Stimulated activated CD4-positive, alpha-beta T cell treated with anti-CD3 and anti-CD28 coated beads, TNF-alpha, amount 100 ng/mL, for 4 hours (primary cell): ENCODE data around the gene PIBF1.

Source experiments
- DNase-seq, 3 experiments: peaks; one replicate each; pipeline ENCODE4 v3.0.0-alpha.2; 2020; ENCODE audit warnings: low read depth in 3 of 3

The PIBF1 gene

DNA sequence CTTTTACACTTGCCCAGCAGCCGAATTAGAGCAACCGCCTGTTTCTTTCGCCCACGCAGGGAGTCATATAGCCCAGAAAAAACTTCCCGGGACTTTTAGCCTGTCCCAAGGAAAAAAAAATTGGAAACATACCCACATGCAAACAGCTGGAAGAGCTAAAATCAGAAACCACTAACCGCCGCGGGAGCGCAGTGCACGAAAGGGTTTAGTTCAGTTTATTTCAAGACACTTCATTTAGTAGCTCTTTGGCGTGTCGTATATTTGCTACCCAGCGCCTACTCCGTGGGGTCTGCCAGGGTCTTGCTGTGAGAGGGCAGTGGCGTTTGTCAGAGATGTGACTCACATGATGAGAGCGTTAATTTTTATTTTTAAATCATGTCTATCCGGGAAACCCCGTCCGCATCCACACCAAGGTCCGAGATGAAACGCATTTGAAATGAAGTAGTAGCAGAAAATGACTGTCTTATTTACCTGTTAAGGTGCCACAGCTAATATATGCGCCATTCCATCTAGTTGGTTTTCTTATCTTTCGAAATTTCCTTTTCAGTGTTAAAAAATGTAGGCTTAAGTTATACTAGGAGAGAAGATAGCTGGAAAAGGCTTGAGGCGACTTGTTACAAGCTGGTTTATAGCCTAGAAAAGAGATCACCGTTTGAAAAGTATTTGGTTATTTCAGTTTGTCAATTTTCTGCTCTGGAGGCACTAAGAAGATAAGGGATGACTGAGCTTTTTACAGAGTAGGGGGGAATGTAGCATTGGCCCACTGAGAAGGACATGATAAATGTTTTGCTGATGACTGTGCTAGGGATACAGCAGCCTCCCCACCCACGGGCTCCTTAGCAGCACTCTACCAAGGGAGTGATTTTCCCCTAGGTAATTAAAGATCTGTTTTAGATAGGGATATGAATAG, 278.6 kb downstream of the PIBF1 start:
- DNase-seq: no peak

GRCh38 chr13:73061473-73061872, 279.5 kb downstream of the PIBF1 start:
- no peak for DNase-seq

- no peak for DNase-seq
These were observed 279.9 kb downstream of the PIBF1 start for GRCh38 chr13:73061876-73062275.

- no peak for DNase-seq
These were observed 280.5 kb downstream of the PIBF1 start for GRCh38 chr13:73062468-73062867.

DNA sequence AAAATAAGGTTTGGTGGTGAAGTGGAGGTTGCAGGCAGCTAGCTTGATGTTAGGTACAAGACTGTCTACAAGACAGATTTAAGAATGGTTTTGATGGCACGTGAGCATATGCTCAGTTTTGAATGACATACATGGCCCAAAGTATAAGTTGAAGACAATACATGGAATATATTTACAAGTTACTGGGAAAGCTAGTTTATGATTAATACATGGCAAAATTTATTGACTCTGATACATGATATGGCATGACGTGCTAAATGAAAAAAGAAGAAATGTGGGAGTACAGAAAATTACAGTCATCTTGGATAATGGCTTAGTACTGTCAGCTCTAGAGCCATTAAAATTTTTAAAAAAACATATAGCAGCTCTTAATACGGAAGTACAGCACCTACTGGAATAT, 281.2 kb downstream of the PIBF1 start:
- DNase-seq: no peak

DNA sequence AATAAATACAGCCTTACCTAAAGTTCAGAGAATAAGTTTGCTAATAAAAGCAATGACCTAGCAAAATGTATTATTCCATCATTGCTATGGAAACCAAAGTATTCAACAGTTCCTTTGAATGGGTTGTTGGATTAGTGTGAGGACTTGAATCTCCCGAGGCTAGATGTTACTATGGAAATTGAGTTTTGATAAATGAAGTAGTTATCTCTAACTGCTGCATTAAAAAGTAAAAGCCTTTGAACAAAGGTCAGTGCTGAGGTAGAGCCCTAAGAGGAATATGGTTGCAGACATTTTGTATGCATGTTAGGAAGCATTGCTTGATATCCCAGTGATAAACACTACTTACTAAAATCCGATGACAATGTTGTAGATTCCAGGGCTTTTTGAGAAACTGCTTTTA, 283.1 kb downstream of the PIBF1 start:
- no peak for DNase-seq

- no peak for DNase-seq
These were observed 283.9 kb downstream of the PIBF1 start for GRCh38 chr13:73065665-73066340.
